K562 (cell line): ENCODE data around the gene CELF6. TPM values are rescaled to one million over a fixed set of nuclear protein-coding genes. Genes with fewer than 3 reads are reported as not detected.

Experiments used
- ATAC-seq: fragments of 200-7000 bp; cut with Tn5 transposase; 3 replicates; pipeline ENCODE4 v1.9.1; 2020; ENCODE audit warnings: moderate library complexity
- BruUV-seq: library from RNA; stranded (reverse); fragments of 400-500 nt; replicated peaks from 2 replicates; lab custom pipeline; 2021; lab: Mats Ljungman, UMichigan
- CTCF ChIA-PET: fragments of 300-600 bp; formaldehyde crosslinking; extraction: SDS; loops from one replicate; lab custom pipeline; 2021; ENCODE audit warnings: low intra/inter-chr PET ratio; lab: Yijun Ruan, JAX
- POLR2A ChIA-PET: fragments of 300-600, 350-650 bp; sonication (Branson Sonifier 250); formaldehyde crosslinking; extraction: SDS; loops from one replicate; lab custom pipeline; 2021; ENCODE audit warnings: antibody characterized with exemption, inconsistent platforms; lab: Yijun Ruan, JAX
- DNase-seq, 4 experiments: peaks; one replicate each; pipeline versions ENCODE4 v3.0.0 to v3.0.0-alpha.2; 2011 to 2018; ENCODE audit warnings: low spot score in 3 of 4, mixed read lengths in 3 of 4; ENCODE audit errors: extremely low read depth in 1 of 4
- FAIRE-seq: peaks from 2 replicates; lab custom pipeline; 2011; peaks lifted over from hg19 to GRCh38; lab: Jason Lieb, UNC
- H2AFZ ChIP-seq: 2 replicates; pipeline ENCODE4 v1.6.0; 2011; ENCODE audit warnings: low read depth, low read length, control low read depth, inconsistent platforms
- H3K27ac ChIP-seq: fragments of 200-600 bp; 3 replicates; pipeline ENCODE4 v1.8.0; 2011; ENCODE audit warnings: low read depth, mild to moderate bottlenecking, control low read depth, inconsistent platforms, low read length, moderate library complexity, mixed read lengths; ENCODE audit errors: extremely low read depth
- H3K27me3 ChIP-seq, 2 experiments: fragments of 300-600 bp in 1 of 2; 2 replicates in 1 of 2; 3 replicates in 1 of 2; pipeline versions ENCODE4 v1.6.0 to v1.8.0; 2011; ENCODE audit warnings: inconsistent platforms in 2 of 2, low read length in 2 of 2, mild to moderate bottlenecking in 1 of 2, mixed read lengths in 1 of 2, moderate library complexity in 1 of 2; ENCODE audit not compliant: control insufficient read depth in 2 of 2, insufficient read depth in 2 of 2
- H3K36me3 ChIP-seq: fragments of 300-600 bp; 3 replicates; pipeline ENCODE4 v1.8.0; 2011; ENCODE audit warnings: mild to moderate bottlenecking, low read length, inconsistent platforms; ENCODE audit not compliant: control insufficient read depth, insufficient read depth
- H3K4me1 ChIP-seq, 2 experiments: fragments of 200-600 bp in 1 of 2; replicated peaks in 1 of 2; 2 replicates in 1 of 2; 3 replicates in 1 of 2; pipeline versions ENCODE4 v1.5.1 to v1.8.0; 2011; ENCODE audit warnings: inconsistent platforms in 2 of 2, low read length in 2 of 2, mild to moderate bottlenecking in 1 of 2, mixed read lengths in 1 of 2, moderate library complexity in 1 of 2; ENCODE audit not compliant: control insufficient read depth in 2 of 2, insufficient read depth in 2 of 2
- H3K4me2 ChIP-seq: 2 replicates; pipeline ENCODE4 v1.6.1; 2011; ENCODE audit warnings: low read length, control low read depth, inconsistent platforms, mixed read lengths; ENCODE audit not compliant: insufficient read depth
- H3K4me3 ChIP-seq: fragments of 200-600 bp; sonication (generic), shearing (Covaris generic); 2 replicates; pipeline ENCODE4 v1.5.1; 2016; ENCODE audit warnings: control low read depth, inconsistent platforms
- H3K79me2 ChIP-seq: fragments of 200-600 bp; 3 replicates; pipeline ENCODE4 v1.8.0; 2011; ENCODE audit warnings: low read length, inconsistent platforms; ENCODE audit not compliant: control insufficient read depth, insufficient read depth
- H3K9ac ChIP-seq, 2 experiments: 2 replicates each; pipeline versions ENCODE4 v1.6.0 to v1.6.1; 2011; ENCODE audit warnings: low read depth in 2 of 2, low read length in 2 of 2, control low read depth in 1 of 2, inconsistent platforms in 1 of 2, mild to moderate bottlenecking in 1 of 2, mixed read lengths in 1 of 2; ENCODE audit not compliant: insufficient read depth in 1 of 2
- H3K9me1 ChIP-seq: one replicate; pipeline ENCODE4 v1.6.0; 2011; ENCODE audit warnings: inconsistent platforms, mild to moderate bottlenecking, low read length, moderate library complexity; ENCODE audit not compliant: control insufficient read depth, insufficient read depth
- H3K9me3 ChIP-seq: replicated peaks from 2 replicates; pipeline ENCODE4 v1.5.1; 2011; ENCODE audit warnings: low read depth, low read length, inconsistent platforms; ENCODE audit not compliant: control insufficient read depth, insufficient read depth
- H4K20me1 ChIP-seq: replicated peaks from 2 replicates; pipeline ENCODE4 v1.6.1; 2011; ENCODE audit warnings: low read length, inconsistent platforms, mixed read lengths; ENCODE audit not compliant: control insufficient read depth, insufficient read depth
- TBL1XR1 ChIP-seq, 2 experiments: IDR thresholded peaks; 2 replicates each; pipeline ENCODE4 v1.6.1; 2012; ENCODE audit warnings: improper control_type of control experiment in 2 of 2, low read length in 2 of 2, mild to moderate bottlenecking in 1 of 2
- WGBS: fragments of 100-300 bp; shearing (Covaris generic); methylation state at CpG from one replicate; pipeline ENCODE4 v1.1.6; 2016; ENCODE audit warnings: low coverage, mixed read lengths; ENCODE audit not compliant: insufficient coverage; ENCODE audit errors: missing lambda C conversion rate; 5-methylcytosine and 5-hydroxymethylcytosine counted together
- in situ Hi-C: fragments of 300-500 bp; cut with MboI; formaldehyde crosslinking; loops from 4 replicates; pipeline ENCODE4 v1.15.0; 2018; ENCODE audit warnings: inconsistent platforms, mixed read lengths
- intact Hi-C: fragments of 100-400 bp; cut with micrococcal nuclease; formaldehyde crosslinking; loops from 2 replicates; pipeline ENCODE4 v1.14.2; 2022
- polyA plus RNA-seq, 8 experiments: library from polyadenylated mRNA; depleted of rRNA in 4 of 8; stranded (reverse) in 5 of 8; unstranded in 3 of 8; fragments of >200 nt; fragmentation: Nextera tagmentation in 2 of 8; fragmentation: Illumina TruSeq in 1 of 8; extraction: Ambion mirVana in 2 of 8; extraction: Trizol in 1 of 8; gene quantifications; 2 replicates each; pipeline versions ENCODE4 v1.2.1 to v1.2.3, GENCODE V29; 2011 to 2014; ENCODE audit warnings: inconsistent platforms in 1 of 8, missing spikeins in 1 of 8
- total RNA-seq, 7 experiments: library from RNA; depleted of rRNA in 6 of 7; stranded (reverse); fragments of >200 nt in 6 of 7; fragmentation: Illumina TruSeq in 2 of 7; extraction: Trizol in 2 of 7; gene quantifications; 2 replicates each; pipeline versions ENCODE4 v1.2.1 to v1.2.3, GENCODE V29; 2011 to 2021; ENCODE audit warnings: low replicate concordance in 1 of 7
- TF ChIP-seq, protein P1 (sequence below): fragments of 450-650 bp; IDR thresholded peaks from 2 replicates; pipeline ENCODE4 v1.6.1; 2018; ENCODE audit not compliant: partially characterized antibody

Gene CELF6
- total and polyA plus RNA-seq, 9 of the 15 experiments (the other 6 are each of a cell fraction or from before 2014, with no cell fraction given) = 0.01 to 0.11 TPM; not detected in 7

DNA sequence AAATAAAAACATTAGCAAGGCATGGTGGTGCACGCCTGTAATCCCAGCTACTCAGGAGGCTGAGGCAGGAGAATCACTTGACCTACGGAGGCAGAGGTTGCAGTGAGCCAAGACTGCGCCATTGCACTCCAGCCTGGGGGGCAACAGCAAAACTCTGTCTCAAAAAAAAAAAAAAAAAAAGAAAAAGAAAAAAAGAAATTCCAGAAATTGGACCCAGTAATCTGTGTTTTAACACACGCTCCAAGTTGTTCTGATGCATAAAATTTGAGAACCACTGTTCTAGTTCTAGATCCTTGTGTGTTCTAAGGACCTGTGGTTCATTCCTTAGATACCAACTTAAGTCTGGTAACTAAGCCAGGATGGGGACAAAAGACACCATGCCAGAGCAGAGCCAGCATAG, 50.2 kb downstream of the CELF6 start:
- Histone ChIP-seq H3K27ac (no peak overlapping the region), H3K4me3 (no peak overlapping the region), H4K20me1 (no peaks in the 10 kb centered on the region), H2AFZ (no peak overlapping the region), H3K4me2 (no peak overlapping the region), H3K36me3 (peaks cover 58% of the 10 kb centered on the region; the same call in 2 of the 3 replicates), H3K9ac (no peak overlapping the region), H3K27me3 (no peaks in the 10 kb centered on the region), H3K9me1 (no peaks in the 10 kb centered on the region), H3K79me2 (peaks cover 23% of the 10 kb centered on the region), H3K9me3 (no peaks in the 10 kb centered on the region), H3K4me1 (peaks cover 12 to 17% of the 10 kb centered on the region in 2 experiments; a peak in 4 of 5 replicates)
- intact Hi-C loops = no loop called here
- ChIA-PET POLR2A (interaction anchor here (1.2 kb wide), 1 partner anchor 10 kb away, joined by 4 read pairs; no protein-coding TSS in a partner anchor), CTCF (no interaction called here)
- no peak for ATAC-seq
- DNase-seq = no peak
- FAIRE-seq = no peak
- in situ Hi-C loops = loop anchor here (5.0 kb wide), 1 partner anchor 57 kb away; no protein-coding TSS in a partner anchor
- no TSS peak for BruUV-seq
- WGBS = 100% methylated on average over 2 of the region's 4 CpGs
- no peak for TF ChIP-seq TBL1XR1 (IDR thresholded peaks at IDR 0.05; ENCODE audit: low read length in 2 of 2)
- TF ChIP-seq, protein P1, sequence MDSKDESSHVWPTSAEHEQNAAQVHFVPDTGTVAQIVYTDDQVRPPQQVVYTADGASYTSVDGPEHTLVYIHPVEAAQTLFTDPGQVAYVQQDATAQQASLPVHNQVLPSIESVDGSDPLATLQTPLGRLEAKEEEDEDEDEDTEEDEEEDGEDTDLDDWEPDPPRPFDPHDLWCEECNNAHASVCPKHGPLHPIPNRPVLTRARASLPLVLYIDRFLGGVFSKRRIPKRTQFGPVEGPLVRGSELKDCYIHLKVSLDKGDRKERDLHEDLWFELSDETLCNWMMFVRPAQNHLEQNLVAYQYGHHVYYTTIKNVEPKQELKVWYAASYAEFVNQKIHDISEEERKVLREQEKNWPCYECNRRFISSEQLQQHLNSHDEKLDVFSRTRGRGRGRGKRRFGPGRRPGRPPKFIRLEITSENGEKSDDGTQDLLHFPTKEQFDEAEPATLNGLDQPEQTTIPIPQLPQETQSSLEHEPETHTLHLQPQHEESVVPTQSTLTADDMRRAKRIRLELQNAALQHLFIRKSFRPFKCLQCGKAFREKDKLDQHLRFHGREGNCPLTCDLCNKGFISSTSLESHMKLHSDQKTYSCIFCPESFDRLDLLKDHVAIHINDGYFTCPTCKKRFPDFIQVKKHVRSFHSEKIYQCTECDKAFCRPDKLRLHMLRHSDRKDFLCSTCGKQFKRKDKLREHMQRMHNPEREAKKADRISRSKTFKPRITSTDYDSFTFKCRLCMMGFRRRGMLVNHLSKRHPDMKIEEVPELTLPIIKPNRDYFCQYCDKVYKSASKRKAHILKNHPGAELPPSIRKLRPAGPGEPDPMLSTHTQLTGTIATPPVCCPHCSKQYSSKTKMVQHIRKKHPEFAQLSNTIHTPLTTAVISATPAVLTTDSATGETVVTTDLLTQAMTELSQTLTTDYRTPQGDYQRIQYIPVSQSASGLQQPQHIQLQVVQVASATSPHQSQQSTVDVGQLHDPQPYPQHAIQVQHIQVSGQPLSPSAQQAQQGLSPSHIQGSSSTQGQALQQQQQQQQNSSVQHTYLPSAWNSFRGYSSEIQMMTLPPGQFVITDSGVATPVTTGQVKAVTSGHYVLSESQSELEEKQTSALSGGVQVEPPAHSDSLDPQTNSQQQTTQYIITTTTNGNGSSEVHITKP = peak; percentile 89
